Keratinocyte (primary cell): ENCODE data around the gene TMEM174. TPM values are rescaled to one million over a fixed set of nuclear protein-coding genes. Genes with fewer than 3 reads are reported as not detected.

ENCODE experiments used
- DNase-seq: peaks from one replicate; pipeline ENCODE4 v3.0.0-alpha.2; 2011; ENCODE audit warnings: low read depth, missing footprints, low spot score
- FAIRE-seq: peaks from 2 replicates; lab custom pipeline; 2011; peaks lifted over from hg19 to GRCh38; lab: Jason Lieb, UNC
- H2AFZ ChIP-seq: 2 replicates; pipeline ENCODE4 v1.6.0; 2012; ENCODE audit warnings: low read length, control low read depth, inconsistent platforms; ENCODE audit not compliant: control insufficient read depth
- H3K27ac ChIP-seq: 2 replicates; pipeline ENCODE4 v1.5.1; 2011; ENCODE audit warnings: low read length; ENCODE audit not compliant: control insufficient read depth, insufficient read depth
- H3K27me3 ChIP-seq: 3 replicates; pipeline ENCODE4 v1.6.0; 2011; ENCODE audit warnings: low read length; ENCODE audit not compliant: control insufficient read depth, insufficient read depth; ENCODE audit errors: extremely low read depth
- H3K36me3 ChIP-seq, 2 experiments: 2 replicates in 1 of 2; 3 replicates in 1 of 2; pipeline ENCODE4 v1.5.1; 2011; ENCODE audit warnings: low read length in 2 of 2, mild to moderate bottlenecking in 1 of 2; ENCODE audit not compliant: control insufficient read depth in 2 of 2, insufficient read depth in 2 of 2; ENCODE audit errors: extremely low read depth in 1 of 2
- H3K4me1 ChIP-seq: 3 replicates; pipeline ENCODE4 v1.5.1; 2011; ENCODE audit warnings: low read length; ENCODE audit not compliant: control insufficient read depth, insufficient read depth; ENCODE audit errors: extremely low read depth
- H3K4me2 ChIP-seq: 3 replicates; pipeline ENCODE4 v1.6.0; 2011; ENCODE audit warnings: low read depth, low read length; ENCODE audit not compliant: control insufficient read depth, insufficient read depth; ENCODE audit errors: extremely low read depth
- H3K4me3 ChIP-seq, 3 experiments: fragments of 200-600 bp in 1 of 3; sonication (generic) in 1 of 3; 2 replicates in 2 of 3; 3 replicates in 1 of 3; pipeline ENCODE4 v1.5.1; 2011 to 2016; ENCODE audit warnings: low read length in 3 of 3, mild to moderate bottlenecking in 3 of 3, control low read depth in 2 of 3, inconsistent platforms in 1 of 3, low read depth in 1 of 3, mixed read lengths in 1 of 3, mixed run types in 1 of 3, moderate library complexity in 1 of 3; ENCODE audit not compliant: control insufficient read depth in 2 of 3, insufficient read depth in 2 of 3; ENCODE audit errors: extremely low read depth in 1 of 3
- H3K79me2 ChIP-seq: 2 replicates; pipeline ENCODE4 v1.6.0; 2012; ENCODE audit warnings: low read length; ENCODE audit not compliant: control insufficient read depth, insufficient read depth
- H3K9ac ChIP-seq: 3 replicates; pipeline ENCODE4 v1.6.0; 2011; ENCODE audit warnings: low read length; ENCODE audit not compliant: control insufficient read depth, insufficient read depth; ENCODE audit errors: extremely low read depth
- H3K9me1 ChIP-seq: 3 replicates; pipeline ENCODE4 v1.6.0; 2011; ENCODE audit warnings: low read length; ENCODE audit not compliant: control insufficient read depth, insufficient read depth; ENCODE audit errors: extremely low read depth
- H3K9me3 ChIP-seq: 2 replicates; pipeline ENCODE4 v1.5.1; 2012; ENCODE audit warnings: low read depth, low read length; ENCODE audit not compliant: control insufficient read depth
- H4K20me1 ChIP-seq: 3 replicates; pipeline ENCODE4 v1.6.0; 2011; ENCODE audit warnings: low read length; ENCODE audit not compliant: control insufficient read depth, insufficient read depth; ENCODE audit errors: extremely low read depth
- CTCF ChIP-seq, 3 experiments: IDR thresholded peaks in 1 of 3; conservative IDR thresholded peaks in 1 of 3; optimal IDR thresholded peaks in 1 of 3; 2 replicates in 2 of 3; 3 replicates in 1 of 3; pipeline versions ENCODE3 to v1.5.1; 2011; ENCODE audit warnings: low read length in 3 of 3, mild to moderate bottlenecking in 3 of 3, moderate library complexity in 2 of 3, control low read depth in 1 of 3, inconsistent platforms in 1 of 3; ENCODE audit not compliant: insufficient read depth in 2 of 3; ENCODE audit errors: extremely low read depth in 1 of 3
- EZH2 ChIP-seq: IDR thresholded peaks from one replicate; pipeline ENCODE4 v1.6.1; 2012; ENCODE audit warnings: inconsistent platforms, mild to moderate bottlenecking, low read length, moderate library complexity
- dilution Hi-C: fragments of 300-500 bp; cut with MboI; formaldehyde crosslinking; loops from one replicate; pipeline ENCODE4 v1.7.0; 2020; ENCODE audit warnings: low sequenced_read_pairs; ENCODE audit not compliant: extremely low pct_ligation_motif_present
- polyA plus RNA-seq, 5 experiments: library from polyadenylated mRNA; depleted of rRNA in 3 of 5; stranded (reverse) in 3 of 5; stranded (forward) in 1 of 5; unstranded in 1 of 5; fragments of >200 nt; gene quantifications; 1 replicate in 1 of 5; 2 replicates in 3 of 5; 3 replicates in 1 of 5; pipeline versions ENCODE4 v1.2.1 to v1.2.3, GENCODE V29; 2011 to 2012; ENCODE audit warnings: missing spikeins in 2 of 5, low read depth in 1 of 5, low replicate concordance in 1 of 5

TMEM174 gene
- polyA plus RNA-seq, 1 donor (not counting 4 experiments of a cell fraction or from before 2014, with no cell fraction given): not detected

GRCh38 chr5:73151766-73152410, 21.1 kb upstream of the TMEM174 start:
- Histone ChIP-seq H3K9me1 (no peaks in the 10 kb centered on the region), H3K36me3 (no peaks in the 10 kb centered on the region), H2AFZ (no peak overlapping the region), H4K20me1 (no peaks in the 10 kb centered on the region), H3K27me3 (no peaks in the 10 kb centered on the region), H3K4me1 (no peaks in the 10 kb centered on the region), H3K4me2 (no peak overlapping the region), H3K4me3 (no peak overlapping the region), H3K27ac (no peak overlapping the region), H3K79me2 (no peaks in the 10 kb centered on the region), H3K9me3 (no peaks in the 10 kb centered on the region), H3K9ac (no peak overlapping the region)
- no peak for FAIRE-seq
- dilution Hi-C loops: no loop called here
- DNase-seq: no peak
- TF ChIP-seq CTCF (optimal IDR thresholded peaks at IDR 0.05 in 1 of 3, IDR thresholded peaks at IDR 0.05 in 1 of 3, conservative IDR thresholded peaks at IDR 0.05 in 1 of 3; ENCODE audit: extremely low read depth in 1 of 3, insufficient read depth in 2 of 3, low read length in 3 of 3) (no peak), EZH2 (no peak)

- Histone ChIP-seq H3K9ac (no peak overlapping the region), H3K4me3 (no peak overlapping the region), H3K9me3 (no peaks in the 10 kb centered on the region), H3K36me3 (no peaks in the 10 kb centered on the region), H2AFZ (no peak overlapping the region), H3K79me2 (no peaks in the 10 kb centered on the region), H4K20me1 (no peaks in the 10 kb centered on the region), H3K4me2 (no peak overlapping the region), H3K27ac (no peak overlapping the region), H3K4me1 (no peaks in the 10 kb centered on the region), H3K9me1 (no peaks in the 10 kb centered on the region), H3K27me3 (no peaks in the 10 kb centered on the region)
- dilution Hi-C loops: no loop called here
- FAIRE-seq (no peak), DNase-seq (no peak)
- TF ChIP-seq CTCF (optimal IDR thresholded peaks at IDR 0.05 in 1 of 3, IDR thresholded peaks at IDR 0.05 in 1 of 3, conservative IDR thresholded peaks at IDR 0.05 in 1 of 3; ENCODE audit: extremely low read depth in 1 of 3, insufficient read depth in 2 of 3, low read length in 3 of 3): peak in 2 of 3 experiments; percentile 48 to 60
- no peak for TF ChIP-seq EZH2
Observed at GRCh38 chr5:73152411-73153388, 20.3 kb upstream of the TMEM174 start.
